Activated CD4-positive, alpha-beta T cell treated with anti-CD3 and anti-CD28 coated beads, Interleukin-2, amount 50 U/mL, for 16 hours (primary cell): Measurements from ENCODE around the gene ATXN2L.
"Not testable (repeated sequence)": the region's sequence is repeated elsewhere in the genome, so short reads cannot be mapped to it uniquely, and the experiment has no call there.

ENCODE experiments used
- DNase-seq: peaks from one replicate; pipeline ENCODE4 v3.0.0-alpha.2; 2020

ATXN2L gene

GRCh38 chr16:28874406-28874805 is 51.6 kb downstream of the ATXN2L start:
- no peak for DNase-seq

- no peak for DNase-seq
Measured at GRCh38 chr16:28875134-28876018, 52.6 kb downstream of the ATXN2L start.

- no peak for DNase-seq
Measured at GRCh38 chr16:28876019-28876659, 53.3 kb downstream of the ATXN2L start.

- no peak for DNase-seq
Measured at GRCh38 chr16:28876973-28877654, 54.3 kb downstream of the ATXN2L start.

GRCh38 chr16:28877655-28878000 is 54.8 kb downstream of the ATXN2L start:
- DNase-seq = no peak

- DNase-seq = no peak
Measured at GRCh38 chr16:28878083-28878926, 55.5 kb downstream of the ATXN2L start, which contains the start of gene ATP2A1. ATP2A1 (plus strand) TSS chr16:28878488; CDS start chr16:28878672, 184 bp downstream.

GRCh38 chr16:28879261-28879840 is 56.6 kb downstream of the ATXN2L start:
- no peak for DNase-seq

GRCh38 chr16:28879841-28880588 is 57.2 kb downstream of the ATXN2L start:
- DNase-seq = peak; percentile 93

GRCh38 chr16:28880589-28880915 is 57.8 kb downstream of the ATXN2L start:
- DNase-seq = no peak

GRCh38 chr16:28880955-28881354 is 58.2 kb downstream of the ATXN2L start:
- DNase-seq = no peak

- DNase-seq = not testable (repeated sequence)
Measured at GRCh38 chr16:28881565-28881964, 58.8 kb downstream of the ATXN2L start.

GRCh38 chr16:28882551-28883160 is 59.9 kb downstream of the ATXN2L start:
- DNase-seq = no peak

GRCh38 chr16:28883221-28883996 is 60.6 kb downstream of the ATXN2L start:
- DNase-seq = no peak

GRCh38 chr16:28884045-28884444 is 61.2 kb downstream of the ATXN2L start:
- no peak for DNase-seq
